ENCODE data around the gene DIAPH1.

DIAPH1 gene

GRCh38 chr5:141513627-141514329, 105.0 kb downstream of the DIAPH1 start:
- H3K9ac ChIP-seq (ENCODE audit: low read depth, low read length): peak overlapping the region; percentile 57
- peak overlapping the region; percentile 69 for H3K4me3 ChIP-seq (ENCODE audit: low read depth, low read length)
- H3K9me3 ChIP-seq (ENCODE audit: control insufficient read depth, insufficient read depth, low read length): no peaks in the 10 kb centered on the region
- H3K36me3 ChIP-seq (ENCODE audit: control insufficient read depth, insufficient read depth, low read length): peaks cover 19% of the 10 kb centered on the region
- H3K4me1 ChIP-seq (ENCODE audit: control insufficient read depth, insufficient read depth, low read length): peaks cover 8% of the 10 kb centered on the region
- H3K27me3 ChIP-seq (ENCODE audit: control insufficient read depth, insufficient read depth, low read length): no peaks in the 10 kb centered on the region

GRCh38 chr5:141512911-141513626, 105.7 kb downstream of the DIAPH1 start:
- Histone ChIP-seq H3K27me3 (ENCODE audit: control insufficient read depth, insufficient read depth, low read length) (no peaks in the 10 kb centered on the region), H3K4me1 (ENCODE audit: control insufficient read depth, insufficient read depth, low read length) (peaks cover 12% of the 10 kb centered on the region), H3K36me3 (ENCODE audit: control insufficient read depth, insufficient read depth, low read length) (peaks cover 18% of the 10 kb centered on the region), H3K9me3 (ENCODE audit: control insufficient read depth, insufficient read depth, low read length) (no peaks in the 10 kb centered on the region), H3K4me3 (ENCODE audit: low read depth, low read length) (peak overlapping the region; percentile 69), H3K9ac (ENCODE audit: low read depth, low read length) (peak overlapping the region; percentile 56)

GRCh38 chr5:141512390-141512910, 106.3 kb downstream of the DIAPH1 start:
- H3K36me3 ChIP-seq (ENCODE audit: control insufficient read depth, insufficient read depth, low read length): peaks cover 18% of the 10 kb centered on the region
- H3K27me3 ChIP-seq (ENCODE audit: control insufficient read depth, insufficient read depth, low read length): no peaks in the 10 kb centered on the region
- H3K4me1 ChIP-seq (ENCODE audit: control insufficient read depth, insufficient read depth, low read length): peaks cover 18% of the 10 kb centered on the region
- H3K4me3 ChIP-seq (ENCODE audit: low read depth, low read length): peak overlapping the region; percentile 69
- no peaks in the 10 kb centered on the region for H3K9me3 ChIP-seq (ENCODE audit: control insufficient read depth, insufficient read depth, low read length)
- H3K9ac ChIP-seq (ENCODE audit: low read depth, low read length): peak overlapping the region; percentile 56

- Histone ChIP-seq H3K36me3 (ENCODE audit: control insufficient read depth, insufficient read depth, low read length) (peaks cover 18% of the 10 kb centered on the region), H3K4me1 (ENCODE audit: control insufficient read depth, insufficient read depth, low read length) (peaks cover 22% of the 10 kb centered on the region), H3K9me3 (ENCODE audit: control insufficient read depth, insufficient read depth, low read length) (no peaks in the 10 kb centered on the region), H3K9ac (ENCODE audit: low read depth, low read length) (no peak overlapping the region), H3K27me3 (ENCODE audit: control insufficient read depth, insufficient read depth, low read length) (no peaks in the 10 kb centered on the region), H3K4me3 (ENCODE audit: low read depth, low read length) (no peak overlapping the region)
Measured at GRCh38 chr5:141511771-141512325, 107.0 kb downstream of the DIAPH1 start.

- H3K36me3 ChIP-seq (ENCODE audit: control insufficient read depth, insufficient read depth, low read length): peaks cover 12% of the 10 kb centered on the region
- no peak overlapping the region for H3K4me3 ChIP-seq (ENCODE audit: low read depth, low read length)
- H3K4me1 ChIP-seq (ENCODE audit: control insufficient read depth, insufficient read depth, low read length): peaks cover 22% of the 10 kb centered on the region
- H3K9me3 ChIP-seq (ENCODE audit: control insufficient read depth, insufficient read depth, low read length): no peaks in the 10 kb centered on the region
- no peak overlapping the region for H3K9ac ChIP-seq (ENCODE audit: low read depth, low read length)
- H3K27me3 ChIP-seq (ENCODE audit: control insufficient read depth, insufficient read depth, low read length): no peaks in the 10 kb centered on the region
Measured at GRCh38 chr5:141510850-141511601, 107.8 kb downstream of the DIAPH1 start.

- Histone ChIP-seq H3K36me3 (ENCODE audit: control insufficient read depth, insufficient read depth, low read length) (peaks cover 7% of the 10 kb centered on the region), H3K9me3 (ENCODE audit: control insufficient read depth, insufficient read depth, low read length) (no peaks in the 10 kb centered on the region), H3K9ac (ENCODE audit: low read depth, low read length) (no peak overlapping the region), H3K4me1 (ENCODE audit: control insufficient read depth, insufficient read depth, low read length) (peaks cover 22% of the 10 kb centered on the region), H3K27me3 (ENCODE audit: control insufficient read depth, insufficient read depth, low read length) (no peaks in the 10 kb centered on the region), H3K4me3 (ENCODE audit: low read depth, low read length) (no peak overlapping the region)
Measured at GRCh38 chr5:141510160-141510559, 108.6 kb downstream of the DIAPH1 start.

GRCh38 chr5:141508798-141509611, 109.8 kb downstream of the DIAPH1 start:
- H3K36me3 ChIP-seq (ENCODE audit: control insufficient read depth, insufficient read depth, low read length): peaks cover 7% of the 10 kb centered on the region
- H3K4me1 ChIP-seq (ENCODE audit: control insufficient read depth, insufficient read depth, low read length): peaks cover 15% of the 10 kb centered on the region
- no peaks in the 10 kb centered on the region for H3K9me3 ChIP-seq (ENCODE audit: control insufficient read depth, insufficient read depth, low read length)
- no peak overlapping the region for H3K9ac ChIP-seq (ENCODE audit: low read depth, low read length)
- peak overlapping the region; percentile 35 for H3K4me3 ChIP-seq (ENCODE audit: low read depth, low read length)
- no peaks in the 10 kb centered on the region for H3K27me3 ChIP-seq (ENCODE audit: control insufficient read depth, insufficient read depth, low read length)

GRCh38 chr5:141508440-141508797, 110.4 kb downstream of the DIAPH1 start:
- Histone ChIP-seq H3K27me3 (ENCODE audit: control insufficient read depth, insufficient read depth, low read length) (no peaks in the 10 kb centered on the region), H3K9me3 (ENCODE audit: control insufficient read depth, insufficient read depth, low read length) (no peaks in the 10 kb centered on the region), H3K4me1 (ENCODE audit: control insufficient read depth, insufficient read depth, low read length) (peaks cover 15% of the 10 kb centered on the region), H3K36me3 (ENCODE audit: control insufficient read depth, insufficient read depth, low read length) (peaks cover 7% of the 10 kb centered on the region), H3K9ac (ENCODE audit: low read depth, low read length) (no peak overlapping the region), H3K4me3 (ENCODE audit: low read depth, low read length) (peak overlapping the region; percentile 32)

- Histone ChIP-seq H3K9me3 (ENCODE audit: control insufficient read depth, insufficient read depth, low read length) (no peaks in the 10 kb centered on the region), H3K27me3 (ENCODE audit: control insufficient read depth, insufficient read depth, low read length) (no peaks in the 10 kb centered on the region), H3K9ac (ENCODE audit: low read depth, low read length) (no peak overlapping the region), H3K4me3 (ENCODE audit: low read depth, low read length) (no peak overlapping the region), H3K36me3 (ENCODE audit: control insufficient read depth, insufficient read depth, low read length) (peaks cover 7% of the 10 kb centered on the region), H3K4me1 (ENCODE audit: control insufficient read depth, insufficient read depth, low read length) (peaks cover 15% of the 10 kb centered on the region)
Measured at GRCh38 chr5:141507387-141508091, 111.3 kb downstream of the DIAPH1 start.

- Histone ChIP-seq H3K9me3 (ENCODE audit: control insufficient read depth, insufficient read depth, low read length) (no peaks in the 10 kb centered on the region), H3K9ac (ENCODE audit: low read depth, low read length) (no peak overlapping the region), H3K4me3 (ENCODE audit: low read depth, low read length) (no peak overlapping the region), H3K4me1 (ENCODE audit: control insufficient read depth, insufficient read depth, low read length) (peaks cover 17% of the 10 kb centered on the region), H3K36me3 (ENCODE audit: control insufficient read depth, insufficient read depth, low read length) (peaks cover 7% of the 10 kb centered on the region), H3K27me3 (ENCODE audit: control insufficient read depth, insufficient read depth, low read length) (no peaks in the 10 kb centered on the region)
Measured at GRCh38 chr5:141506381-141507155, 112.2 kb downstream of the DIAPH1 start.

Measured in iPS-15b (cell line).